ENCODE data around the gene CDK11A.

Gene CDK11A

DNA sequence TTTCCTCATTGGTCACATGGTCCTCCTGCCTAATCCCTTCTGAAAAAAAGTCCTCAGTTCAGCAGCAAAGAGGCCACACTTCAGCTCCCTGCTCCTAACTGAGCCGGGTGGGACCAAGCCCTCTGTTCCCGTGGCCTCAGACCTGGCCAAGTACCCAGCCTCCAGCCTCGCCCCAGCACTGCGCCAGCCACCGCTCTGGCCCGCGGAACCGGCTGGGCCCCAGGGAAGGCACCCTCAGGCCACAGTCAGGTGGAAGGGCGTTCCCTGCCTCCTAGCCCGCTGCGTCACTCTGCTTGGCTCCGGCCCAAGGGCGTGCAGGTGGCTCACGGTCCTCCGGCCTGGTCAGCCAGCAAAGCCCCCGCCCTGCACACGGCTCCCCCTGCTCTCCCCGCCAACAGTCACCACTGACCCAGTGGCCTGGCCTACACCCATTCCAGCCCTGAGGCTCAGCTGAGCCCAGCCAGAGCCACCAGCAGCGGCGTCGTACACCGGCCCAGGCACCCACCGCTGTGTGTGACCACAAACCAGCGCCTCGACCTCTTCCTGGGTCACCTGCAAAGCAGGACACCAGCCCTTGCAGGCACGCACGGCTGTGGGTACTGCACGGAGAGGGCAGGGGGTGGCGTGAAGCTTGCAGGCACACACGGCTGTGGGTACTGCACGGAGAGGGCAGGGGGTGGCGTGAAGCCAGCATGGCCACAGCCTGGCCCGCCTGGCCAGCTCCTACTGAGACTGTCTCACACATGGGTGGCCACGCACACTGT is 34.7 kb upstream of the CDK11A start:
- Histone ChIP-seq H4K8ac (ENCODE audit: low read depth, low read length) (no peak overlapping the region), H3K9me3 (ENCODE audit: insufficient read depth, low read depth, low read length) (peaks cover 2% of the 10 kb centered on the region), H3K18ac (ENCODE audit: low read length) (no peak overlapping the region), H3K4me1 (ENCODE audit: control insufficient read depth in 1 of 2, insufficient read depth in 2 of 2, low read length in 2 of 2) (peaks cover 7 to 13% of the 10 kb centered on the region in 2 experiments), H2AK5ac (ENCODE audit: low read length) (no peak overlapping the region), H3K27me3 (ENCODE audit: insufficient read depth, low read length) (no peaks in the 10 kb centered on the region), H2BK120ac (ENCODE audit: insufficient read depth, low read length, poor library complexity) (no peak overlapping the region), H4K12ac (ENCODE audit: low read depth, low read length) (no peak overlapping the region), H3K14ac (ENCODE audit: low read length) (no peak overlapping the region), H3K79me2 (ENCODE audit: control insufficient read depth, insufficient read depth, low read length, poor library complexity) (peaks cover 3% of the 10 kb centered on the region), H3K9ac (ENCODE audit: low read length) (no peak overlapping the region), H2BK5ac (ENCODE audit: low read depth, low read length, poor library complexity) (no peak overlapping the region), H3K23ac (ENCODE audit: low read length) (no peak overlapping the region), H2AFZ (ENCODE audit: insufficient read depth, low read length, poor library complexity) (no peak overlapping the region), H3K79me1 (ENCODE audit: low read length) (peaks cover 4% of the 10 kb centered on the region), H3K4me2 (ENCODE audit: low read length) (no peak overlapping the region), H3K36me3 (ENCODE audit: control insufficient read depth in 1 of 2, insufficient read depth in 2 of 2, low read length in 2 of 2) (peaks cover 73 to 84% of the 10 kb centered on the region in 2 experiments), H4K91ac (ENCODE audit: low read depth, low read length) (no peak overlapping the region), H3K4ac (ENCODE audit: low read depth, low read length) (no peak overlapping the region), H2BK12ac (ENCODE audit: low read length) (no peak overlapping the region), H3K4me3 (ENCODE audit: low read depth, low read length) (no peak overlapping the region), H3K27ac (ENCODE audit: low read depth, low read length) (no peak overlapping the region)
- WGBS (ENCODE audit: extremely low coverage, insufficient coverage, insufficient read length) = no CpG with 5 or more reads among the region's 34 CpGs
- peak; percentile 95 to 96 for DNase-seq

DNA sequence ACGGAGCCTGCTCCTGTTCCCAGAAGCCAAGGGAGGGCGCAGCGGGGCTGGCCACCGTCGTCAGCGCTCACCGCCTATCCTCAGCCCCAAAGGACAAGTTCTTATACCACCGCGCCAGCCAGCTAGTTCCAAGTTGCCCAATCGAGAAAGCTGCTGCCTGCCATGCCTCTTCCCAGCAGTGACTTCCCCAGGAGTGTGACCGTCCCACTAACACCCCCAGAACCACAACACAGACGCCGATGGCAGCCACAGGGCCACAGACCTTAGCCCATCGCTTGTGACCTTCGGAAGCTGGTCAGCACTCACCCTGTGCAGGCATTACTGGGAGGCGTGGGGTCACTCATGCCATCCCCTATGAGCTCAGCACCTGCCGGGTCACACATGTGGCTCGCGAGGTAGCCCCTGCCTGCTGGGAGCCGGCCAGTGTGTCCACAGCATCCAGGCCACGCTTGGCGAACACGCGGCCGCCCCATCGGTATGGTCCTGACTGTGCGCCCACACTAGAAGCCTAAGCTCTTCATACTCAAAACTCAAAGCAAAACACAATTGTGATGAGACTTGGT is 34.0 kb upstream of the CDK11A start:
- Histone ChIP-seq H2BK5ac (ENCODE audit: low read depth, low read length, poor library complexity) (no peak overlapping the region), H3K23ac (ENCODE audit: low read length) (no peak overlapping the region), H3K14ac (ENCODE audit: low read length) (peak overlapping the region; percentile 60), H3K4me3 (ENCODE audit: low read depth, low read length) (no peak overlapping the region), H2AK5ac (ENCODE audit: low read length) (peak overlapping the region; percentile 49), H3K18ac (ENCODE audit: low read length) (peak overlapping the region; percentile 26), H3K27ac (ENCODE audit: low read depth, low read length) (no peak overlapping the region), H2BK120ac (ENCODE audit: insufficient read depth, low read length, poor library complexity) (peak overlapping the region; percentile 34), H3K36me3 (ENCODE audit: control insufficient read depth in 1 of 2, insufficient read depth in 2 of 2, low read length in 2 of 2) (peaks cover 80 to 90% of the 10 kb centered on the region in 2 experiments), H3K27me3 (ENCODE audit: insufficient read depth, low read length) (no peaks in the 10 kb centered on the region), H2BK12ac (ENCODE audit: low read length) (no peak overlapping the region), H3K9me3 (ENCODE audit: insufficient read depth, low read depth, low read length) (peaks cover 2% of the 10 kb centered on the region), H4K91ac (ENCODE audit: low read depth, low read length) (peak overlapping the region; percentile 72), H2AFZ (ENCODE audit: insufficient read depth, low read length, poor library complexity) (no peak overlapping the region), H3K4ac (ENCODE audit: low read depth, low read length) (peak overlapping the region; percentile 35), H3K79me2 (ENCODE audit: control insufficient read depth, insufficient read depth, low read length, poor library complexity) (peaks cover 3% of the 10 kb centered on the region), H4K12ac (ENCODE audit: low read depth, low read length) (peak overlapping the region; percentile 22), H3K9ac (ENCODE audit: low read length) (no peak overlapping the region), H4K8ac (ENCODE audit: low read depth, low read length) (peak overlapping the region; percentile 49), H3K4me2 (ENCODE audit: low read length) (no peak overlapping the region), H3K79me1 (ENCODE audit: low read length) (peaks cover 4% of the 10 kb centered on the region), H3K4me1 (ENCODE audit: control insufficient read depth in 1 of 2, insufficient read depth in 2 of 2, low read length in 2 of 2) (peaks cover 3 to 9% of the 10 kb centered on the region in 2 experiments)
- no peak for DNase-seq
- WGBS (ENCODE audit: extremely low coverage, insufficient coverage, insufficient read length) = no CpG with 5 or more reads among the region's 27 CpGs

DNA sequence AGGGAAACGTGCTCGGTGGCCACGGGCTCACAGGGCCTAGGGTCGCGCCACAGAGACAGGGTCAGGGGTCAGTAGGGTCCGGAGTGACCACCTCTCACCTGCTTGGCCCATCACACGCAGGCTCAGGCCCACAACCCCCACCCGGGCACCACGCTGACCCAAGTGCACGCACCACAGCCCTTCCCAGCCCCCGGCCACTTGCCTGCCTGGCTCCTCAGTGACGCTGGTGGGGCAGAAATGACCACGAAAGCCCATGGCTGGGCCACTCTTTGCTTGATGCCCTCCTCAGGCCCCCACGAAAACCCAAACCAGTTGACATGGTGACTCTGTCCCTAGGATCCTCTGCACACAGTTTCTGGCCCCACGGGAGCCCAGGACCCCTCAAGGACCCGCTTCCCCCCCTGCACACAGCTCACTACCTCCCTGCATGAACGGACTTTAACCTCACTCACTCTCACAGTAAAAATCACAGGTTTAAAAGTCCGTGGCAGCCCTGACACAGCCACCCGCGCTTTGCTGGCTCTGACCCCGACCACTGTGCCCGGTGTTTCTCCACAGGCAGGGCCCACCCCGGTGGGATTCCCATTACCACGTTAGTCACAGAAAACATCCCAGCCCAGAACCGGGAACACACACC is 33.4 kb upstream of the CDK11A start:
- H3K9ac ChIP-seq (ENCODE audit: low read length) = no peak overlapping the region

GRCh38 chr1:1756661-1757421 is 32.7 kb upstream of the CDK11A start:
- Histone ChIP-seq H3K9me3 (ENCODE audit: insufficient read depth, low read depth, low read length) (peaks cover 2% of the 10 kb centered on the region), H2BK12ac (ENCODE audit: low read length) (no peak overlapping the region), H4K12ac (ENCODE audit: low read depth, low read length) (no peak overlapping the region), H3K4ac (ENCODE audit: low read depth, low read length) (no peak overlapping the region), H4K91ac (ENCODE audit: low read depth, low read length) (no peak overlapping the region), H3K27me3 (ENCODE audit: insufficient read depth, low read length) (no peaks in the 10 kb centered on the region), H3K4me1 (ENCODE audit: control insufficient read depth in 1 of 2, insufficient read depth in 2 of 2, low read length in 2 of 2) (peaks cover 3 to 7% of the 10 kb centered on the region in 2 experiments), H3K4me3 (ENCODE audit: low read depth, low read length) (no peak overlapping the region), H3K79me2 (ENCODE audit: control insufficient read depth, insufficient read depth, low read length, poor library complexity) (peaks cover 3% of the 10 kb centered on the region), H3K9ac (ENCODE audit: low read length) (no peak overlapping the region), H2AFZ (ENCODE audit: insufficient read depth, low read length, poor library complexity) (no peak overlapping the region), H4K8ac (ENCODE audit: low read depth, low read length) (no peak overlapping the region), H2BK5ac (ENCODE audit: low read depth, low read length, poor library complexity) (no peak overlapping the region), H3K79me1 (ENCODE audit: low read length) (peaks cover 4% of the 10 kb centered on the region), H3K18ac (ENCODE audit: low read length) (peak overlapping the region; percentile 12), H2BK120ac (ENCODE audit: insufficient read depth, low read length, poor library complexity) (no peak overlapping the region), H2AK5ac (ENCODE audit: low read length) (no peak overlapping the region), H3K4me2 (ENCODE audit: low read length) (no peak overlapping the region), H3K36me3 (ENCODE audit: control insufficient read depth in 1 of 2, insufficient read depth in 2 of 2, low read length in 2 of 2) (peaks cover 81 to 94% of the 10 kb centered on the region in 2 experiments), H3K27ac (ENCODE audit: low read depth, low read length) (no peak overlapping the region), H3K23ac (ENCODE audit: low read length) (no peak overlapping the region), H3K14ac (ENCODE audit: low read length) (no peak overlapping the region)
- no peak for DNase-seq
- no CpG with 5 or more reads among the region's 33 CpGs for whole genome bisulfite sequencing (ENCODE audit: extremely low coverage, insufficient coverage, insufficient read length)

More for the DNA sequence above, 33.4 kb upstream of the CDK11A start:
- Histone ChIP-seq H3K27me3 (ENCODE audit: insufficient read depth, low read length) (no peaks in the 10 kb centered on the region), H4K12ac (ENCODE audit: low read depth, low read length) (peak overlapping the region; percentile 22), H3K4me3 (ENCODE audit: low read depth, low read length) (no peak overlapping the region), H3K4me2 (ENCODE audit: low read length) (no peak overlapping the region), H3K79me2 (ENCODE audit: control insufficient read depth, insufficient read depth, low read length, poor library complexity) (peaks cover 3% of the 10 kb centered on the region), H3K79me1 (ENCODE audit: low read length) (peaks cover 4% of the 10 kb centered on the region), H3K4ac (ENCODE audit: low read depth, low read length) (no peak overlapping the region), H2AFZ (ENCODE audit: insufficient read depth, low read length, poor library complexity) (no peak overlapping the region), H3K36me3 (ENCODE audit: control insufficient read depth in 1 of 2, insufficient read depth in 2 of 2, low read length in 2 of 2) (peaks cover 84 to 93% of the 10 kb centered on the region in 2 experiments), H3K4me1 (ENCODE audit: control insufficient read depth in 1 of 2, insufficient read depth in 2 of 2, low read length in 2 of 2) (peaks cover 3 to 7% of the 10 kb centered on the region in 2 experiments), H2AK5ac (ENCODE audit: low read length) (peak overlapping the region; percentile 32), H2BK12ac (ENCODE audit: low read length) (no peak overlapping the region), H4K91ac (ENCODE audit: low read depth, low read length) (peak overlapping the region; percentile 72), H4K8ac (ENCODE audit: low read depth, low read length) (no peak overlapping the region), H3K18ac (ENCODE audit: low read length) (peak overlapping the region; percentile 26), H3K27ac (ENCODE audit: low read depth, low read length) (no peak overlapping the region), H2BK5ac (ENCODE audit: low read depth, low read length, poor library complexity) (no peak overlapping the region), H3K14ac (ENCODE audit: low read length) (no peak overlapping the region), H2BK120ac (ENCODE audit: insufficient read depth, low read length, poor library complexity) (no peak overlapping the region), H3K9me3 (ENCODE audit: insufficient read depth, low read depth, low read length) (peaks cover 2% of the 10 kb centered on the region), H3K23ac (ENCODE audit: low read length) (no peak overlapping the region)
- DNase-seq = no peak
- no CpG with 5 or more reads among the region's 25 CpGs for WGBS (ENCODE audit: extremely low coverage, insufficient coverage, insufficient read length)
